GM21526 (cell line): Measurements from ENCODE around the gene CETN3.
"Not testable (repeated sequence)": the region's sequence is repeated elsewhere in the genome, so short reads cannot be mapped to it uniquely, and the experiment has no call there.

Source experiments
- ATAC-seq: cut with Tn5 transposase; IDR thresholded peaks from one replicate; pipeline ENCODE4 v1.9.1; 2021; ENCODE audit warnings: moderate library complexity; ENCODE audit not compliant: unreplicated experiment, low FRiP score

The CETN3 gene

GRCh38 chr5:90384389-90384788 is 25.2 kb downstream of the CETN3 start:
- ATAC-seq, result no peak

- no peak for ATAC-seq
Observed at GRCh38 chr5:90383903-90384302, 25.7 kb downstream of the CETN3 start.

- no peak for ATAC-seq
Observed at GRCh38 chr5:90381213-90381929, 28.2 kb downstream of the CETN3 start.

- ATAC-seq, result no peak
Observed at GRCh38 chr5:90379652-90380051, 29.9 kb downstream of the CETN3 start.

GRCh38 chr5:90378752-90379151 is 30.8 kb downstream of the CETN3 start:
- ATAC-seq, result no peak

GRCh38 chr5:90371269-90371668 is 38.3 kb downstream of the CETN3 start:
- not testable (repeated sequence) for ATAC-seq

GRCh38 chr5:90368454-90369246 is 40.9 kb downstream of the CETN3 start:
- ATAC-seq, result no peak

- no peak for ATAC-seq
Observed at GRCh38 chr5:90367879-90368278, 41.7 kb downstream of the CETN3 start.

- no peak for ATAC-seq
Observed at GRCh38 chr5:90366948-90367347, 42.6 kb downstream of the CETN3 start.

- no peak for ATAC-seq
Observed at GRCh38 chr5:90365328-90365727, 44.2 kb downstream of the CETN3 start.

GRCh38 chr5:90359073-90359920 is 50.3 kb downstream of the CETN3 start:
- no peak for ATAC-seq

GRCh38 chr5:90356622-90357021 is 52.9 kb downstream of the CETN3 start:
- no peak for ATAC-seq

- ATAC-seq, result no peak
Observed at GRCh38 chr5:90356176-90356575, 53.4 kb downstream of the CETN3 start.

- no peak for ATAC-seq
Observed at GRCh38 chr5:90355635-90356034, 53.9 kb downstream of the CETN3 start.

GRCh38 chr5:90353254-90353653 is 56.3 kb downstream of the CETN3 start:
- ATAC-seq, result no peak

- ATAC-seq, result no peak
Observed at GRCh38 chr5:90351101-90351500, 58.5 kb downstream of the CETN3 start.

- no peak for ATAC-seq
Observed at GRCh38 chr5:90347462-90347861, 62.1 kb downstream of the CETN3 start.

- no peak for ATAC-seq
Observed at GRCh38 chr5:90345684-90346083, 63.9 kb downstream of the CETN3 start.

GRCh38 chr5:90344689-90345088 is 64.9 kb downstream of the CETN3 start:
- ATAC-seq, result no peak

GRCh38 chr5:90343731-90344130 is 65.8 kb downstream of the CETN3 start:
- not testable (repeated sequence) for ATAC-seq

GRCh38 chr5:90342576-90342975 is 67.0 kb downstream of the CETN3 start:
- no peak for ATAC-seq
